Activated CD8-positive, alpha-beta memory T cell treated with anti-CD3 and anti-CD28 coated beads for 4 hours (primary cell): ENCODE data around the gene CDK5R2.

Experiments
- DNase-seq, 2 donors: peaks; one replicate each; pipeline ENCODE4 v3.0.0-alpha.2; 2020; ENCODE audit warnings: low read depth in 2 of 2

Gene CDK5R2

GRCh38 chr2:219002395-219003266 is 43.2 kb downstream of the CDK5R2 start:
- DNase-seq = no peak

- DNase-seq = no peak
Measured at GRCh38 chr2:219003267-219003634, 43.8 kb downstream of the CDK5R2 start.

- DNase-seq = no peak
Measured at GRCh38 chr2:219003979-219004378, 44.5 kb downstream of the CDK5R2 start.

- DNase-seq = no peak
Measured at GRCh38 chr2:219009294-219009693, 49.8 kb downstream of the CDK5R2 start.

GRCh38 chr2:219010162-219010756 is 50.8 kb downstream of the CDK5R2 start:
- no peak for DNase-seq

- no peak for DNase-seq
Measured at GRCh38 chr2:219010873-219011272, 51.4 kb downstream of the CDK5R2 start.
